Osteocyte (in vitro differentiated cells): ENCODE results near the gene FRAT2. TPM values are rescaled to one million over a fixed set of nuclear protein-coding genes. Genes with fewer than 3 reads are reported as not detected.

Source experiments
- DNase-seq: peaks from one replicate; pipeline ENCODE4 v3.0.0; 2021; ENCODE audit warnings: mixed read lengths; ENCODE audit not compliant: unreplicated experiment; ENCODE audit errors: extremely low spot score
- H3K27ac Mint-ChIP-seq: one replicate; pipeline ENCODE4 v1.8.0; 2021; ENCODE audit warnings: mild to moderate bottlenecking, mixed read lengths; ENCODE audit not compliant: unreplicated experiment
- H3K27me3 Mint-ChIP-seq: one replicate; pipeline ENCODE4 v1.8.0; 2021; ENCODE audit warnings: mixed read lengths; ENCODE audit not compliant: unreplicated experiment
- H3K36me3 Mint-ChIP-seq: one replicate; pipeline ENCODE4 v1.8.0; 2021; ENCODE audit warnings: mixed read lengths; ENCODE audit not compliant: unreplicated experiment
- H3K4me1 Mint-ChIP-seq: one replicate; pipeline ENCODE4 v1.8.0; 2021; ENCODE audit warnings: mixed read lengths; ENCODE audit not compliant: unreplicated experiment
- H3K4me3 Mint-ChIP-seq: one replicate; pipeline ENCODE4 v1.8.0; 2021; ENCODE audit warnings: mild to moderate bottlenecking, moderate library complexity, mixed read lengths; ENCODE audit not compliant: unreplicated experiment
- H3K9me3 Mint-ChIP-seq: one replicate; pipeline ENCODE4 v1.8.0; 2021; ENCODE audit warnings: mixed read lengths; ENCODE audit not compliant: unreplicated experiment
- CTCF ChIP-seq: fragments of 200-600 bp; sonication (generic); IDR thresholded peaks from 2 replicates; pipeline ENCODE4 v1.5.0; 2021; ENCODE audit warnings: antibody characterized with exemption, mild to moderate bottlenecking, moderate library complexity
- total RNA-seq: library from RNA; stranded (reverse); gene quantifications from 2 replicates; pipeline ENCODE4 v1.2.1, GENCODE V29; 2021

FRAT2 gene
- total RNA-seq, 1 donor from 2014 or later, result 8.0 TPM

DNA sequence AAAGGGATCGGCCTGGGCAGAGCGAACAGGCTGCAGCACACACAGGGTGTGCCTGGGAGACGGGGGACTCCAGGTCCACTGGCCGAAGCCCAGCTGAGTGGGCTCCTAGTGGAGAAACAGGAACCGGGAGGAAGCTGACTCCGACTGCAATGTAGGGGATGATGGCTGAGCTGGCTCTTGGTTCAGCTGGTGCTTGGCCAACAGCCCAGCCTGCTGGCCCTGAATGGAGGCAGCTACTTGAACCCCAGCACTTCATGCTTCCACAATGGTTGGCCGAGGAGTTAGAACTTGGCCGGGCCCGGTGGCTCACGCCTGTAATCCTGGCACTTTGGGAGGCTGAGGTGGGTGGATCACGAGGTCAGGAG lies 27.0 kb upstream of the FRAT2 start:
- no peak for DNase-seq
- no peaks in the 10 kb centered on the region for H3K9me3 Mint-ChIP-seq
- H3K36me3 Mint-ChIP-seq, result peaks cover 21% of the 10 kb centered on the region
- TF ChIP-seq CTCF, result no peak
- no peak overlapping the region for H3K4me3 Mint-ChIP-seq
- no peak overlapping the region for H3K27ac Mint-ChIP-seq
- H3K27me3 Mint-ChIP-seq, result no peaks in the 10 kb centered on the region
- peaks cover 2% of the 10 kb centered on the region for H3K4me1 Mint-ChIP-seq

GRCh38 chr10:97360705-97361536 lies 26.4 kb upstream of the FRAT2 start:
- no peak for DNase-seq
- Mint-ChIP-seq H3K36me3 (peaks cover 21% of the 10 kb centered on the region), H3K27ac (no peak overlapping the region), H3K4me3 (no peak overlapping the region), H3K9me3 (no peaks in the 10 kb centered on the region), H3K27me3 (no peaks in the 10 kb centered on the region), H3K4me1 (peaks cover 2% of the 10 kb centered on the region)
- no peak for TF ChIP-seq CTCF

DNA sequence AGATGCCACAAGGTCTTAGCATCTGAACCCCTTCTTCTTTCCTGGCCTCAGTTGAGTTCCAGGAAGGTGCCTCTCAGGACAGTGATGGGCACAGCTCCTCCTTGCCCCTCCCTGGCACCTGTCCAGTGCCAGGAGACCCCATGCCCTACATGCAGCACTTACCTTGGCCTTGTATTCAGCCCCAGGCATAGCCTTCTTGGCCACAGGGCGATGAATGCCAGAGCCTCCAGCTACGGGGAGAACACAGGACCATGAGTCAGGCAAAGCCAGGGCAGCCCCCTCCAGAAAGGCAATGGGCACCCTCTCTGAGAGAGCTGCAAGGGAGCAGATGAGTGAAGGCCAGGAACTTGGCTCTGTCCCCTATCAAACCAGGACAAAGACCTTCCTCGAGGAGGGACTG lies 24.3 kb upstream of the FRAT2 start:
- no peaks in the 10 kb centered on the region for H3K9me3 Mint-ChIP-seq
- H3K27ac Mint-ChIP-seq, result no peak overlapping the region
- no peak for DNase-seq
- H3K36me3 Mint-ChIP-seq, result peaks cover 20% of the 10 kb centered on the region
- no peak overlapping the region for H3K4me3 Mint-ChIP-seq
- peaks cover 2% of the 10 kb centered on the region for H3K4me1 Mint-ChIP-seq
- no peak for TF ChIP-seq CTCF
- H3K27me3 Mint-ChIP-seq, result no peaks in the 10 kb centered on the region

DNA sequence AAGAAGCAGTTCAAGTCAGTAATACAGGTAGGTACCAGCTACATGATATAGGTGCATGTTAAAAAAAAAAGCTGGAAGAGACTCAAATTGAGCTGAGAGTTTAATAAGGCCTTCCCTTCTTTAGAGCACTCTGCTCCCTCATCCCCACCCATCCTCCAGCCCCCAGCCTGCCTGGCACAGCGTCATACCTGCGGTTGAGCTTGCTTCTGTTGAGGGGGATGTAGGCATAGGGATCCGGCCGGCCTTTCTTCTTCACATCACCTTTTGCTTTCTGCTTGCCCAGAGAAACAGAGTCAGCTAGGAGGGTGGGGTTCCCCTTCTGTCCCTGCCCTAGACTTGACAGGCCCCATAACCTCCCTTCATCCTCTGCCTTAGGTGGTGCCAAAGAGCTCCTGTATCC lies 23.8 kb upstream of the FRAT2 start:
- Mint-ChIP-seq H3K4me1 (peaks cover 2% of the 10 kb centered on the region), H3K27ac (no peak overlapping the region), H3K27me3 (no peaks in the 10 kb centered on the region), H3K4me3 (no peak overlapping the region), H3K9me3 (no peaks in the 10 kb centered on the region), H3K36me3 (peaks cover 20% of the 10 kb centered on the region)
- TF ChIP-seq CTCF, result no peak
- no peak for DNase-seq

- peaks cover 2% of the 10 kb centered on the region for H3K4me1 Mint-ChIP-seq
- H3K27ac Mint-ChIP-seq, result no peak overlapping the region
- no peak for TF ChIP-seq CTCF
- H3K27me3 Mint-ChIP-seq, result no peaks in the 10 kb centered on the region
- no peak overlapping the region for H3K4me3 Mint-ChIP-seq
- H3K36me3 Mint-ChIP-seq, result peaks cover 20% of the 10 kb centered on the region
- no peaks in the 10 kb centered on the region for H3K9me3 Mint-ChIP-seq
- no peak for DNase-seq
These were observed 22.4 kb upstream of the FRAT2 start for GRCh38 chr10:97356918-97357317.
